ENCODE data around the gene MINDY1.

MINDY1 gene

GRCh38 chr1:151050051-151050688 is 43.5 kb upstream of the MINDY1 start:
- Histone ChIP-seq H3K27me3 (ENCODE audit: insufficient read depth, low read depth, severe bottlenecking) (no peaks in the 10 kb centered on the region), H3K9me3 (ENCODE audit: severe bottlenecking) (no peaks in the 10 kb centered on the region), H3K4me3 (ENCODE audit: low read depth, low read length) (no peak overlapping the region), H3K36me3 (peaks cover 51% of the 10 kb centered on the region), H3K27ac (no peak overlapping the region)
- no peak for TF ChIP-seq CTCF (IDR thresholded peaks at IDR 0.05; ENCODE audit: low read depth, low read length)
- DNase-seq, result no peak

DNA sequence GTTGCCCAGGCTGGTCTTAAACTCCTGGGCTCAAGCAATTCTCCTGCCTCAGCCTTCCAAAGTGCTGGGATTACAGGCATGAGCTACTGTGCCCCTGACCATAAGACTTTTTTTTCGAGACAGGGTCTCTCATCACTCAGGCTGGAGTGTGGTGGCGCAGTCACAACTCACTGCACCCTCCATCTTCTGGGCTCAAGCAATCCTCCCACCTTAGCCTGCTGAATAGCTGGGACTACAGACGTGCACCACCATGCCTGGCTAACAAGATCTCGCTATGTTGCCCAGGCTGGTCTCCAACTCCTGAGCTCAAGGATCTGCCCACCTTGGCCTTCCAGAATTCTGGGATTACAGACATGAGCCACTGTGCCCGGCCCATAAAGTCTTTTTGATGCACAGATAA is 42.8 kb upstream of the MINDY1 start:
- Histone ChIP-seq H3K9me3 (ENCODE audit: severe bottlenecking) (no peaks in the 10 kb centered on the region), H3K4me3 (ENCODE audit: low read depth, low read length) (no peak overlapping the region), H3K27ac (no peak overlapping the region), H3K36me3 (peaks cover 44% of the 10 kb centered on the region), H3K27me3 (ENCODE audit: insufficient read depth, low read depth, severe bottlenecking) (no peaks in the 10 kb centered on the region)
- DNase-seq, result no peak
- TF ChIP-seq CTCF (IDR thresholded peaks at IDR 0.05; ENCODE audit: low read depth, low read length), result no peak

DNA sequence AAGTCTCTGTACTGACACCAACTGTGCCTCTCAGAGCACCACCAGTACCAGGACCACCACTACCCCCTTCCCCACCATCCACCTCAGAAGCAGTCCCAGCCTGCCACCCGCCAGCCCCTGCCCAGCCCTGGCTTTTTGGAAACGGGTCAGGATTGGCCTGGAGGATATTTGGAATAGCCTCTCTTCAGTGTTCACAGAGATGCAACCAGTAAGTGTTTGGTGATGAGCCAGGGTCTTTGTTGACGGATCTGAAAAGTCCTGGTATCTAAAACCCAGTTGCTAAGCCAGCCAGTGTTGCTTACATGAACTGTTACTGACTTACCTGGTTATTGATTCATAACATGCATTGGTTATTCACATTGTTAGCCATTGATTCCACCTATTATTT is 41.9 kb upstream of the MINDY1 start:
- H3K27ac ChIP-seq, result no peak overlapping the region

DNA sequence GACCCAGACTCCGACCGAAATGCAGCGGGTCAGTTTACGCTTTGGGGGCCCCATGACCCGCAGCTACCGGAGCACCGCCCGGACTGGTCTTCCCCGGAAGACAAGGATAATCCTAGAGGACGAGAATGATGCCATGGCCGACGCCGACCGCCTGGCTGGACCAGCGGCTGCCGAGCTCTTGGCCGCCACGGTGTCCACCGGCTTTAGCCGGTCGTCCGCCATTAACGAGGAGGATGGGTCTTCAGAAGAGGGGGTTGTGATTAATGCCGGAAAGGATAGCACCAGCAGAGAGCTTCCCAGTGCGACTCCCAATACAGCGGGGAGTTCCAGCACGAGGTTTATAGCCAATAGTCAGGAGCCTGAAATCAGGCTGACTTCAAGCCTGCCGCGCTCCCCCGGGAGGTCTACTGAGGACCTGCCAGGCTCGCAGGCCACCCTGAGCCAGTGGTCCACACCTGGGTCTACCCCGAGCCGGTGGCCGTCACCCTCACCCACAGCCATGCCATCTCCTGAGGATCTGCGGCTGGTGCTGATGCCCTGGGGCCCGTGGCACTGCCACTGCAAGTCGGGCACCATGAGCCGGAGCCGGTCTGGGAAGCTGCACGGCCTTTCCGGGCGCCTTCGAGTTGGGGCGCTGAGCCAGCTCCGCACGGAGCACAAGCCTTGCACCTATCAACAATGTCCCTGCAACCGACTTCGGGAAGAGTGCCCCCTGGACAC is 41.4 kb upstream of the MINDY1 start:
- peaks cover 30% of the 10 kb centered on the region for H3K36me3 ChIP-seq
- H3K27ac ChIP-seq, result peak overlapping the region; percentile 87
- H3K9me3 ChIP-seq (ENCODE audit: severe bottlenecking), result no peaks in the 10 kb centered on the region
- H3K4me3 ChIP-seq (ENCODE audit: low read depth, low read length), result peak overlapping the region; percentile 52
- H3K27me3 ChIP-seq (ENCODE audit: insufficient read depth, low read depth, severe bottlenecking), result no peaks in the 10 kb centered on the region
- peak; percentile 95 for DNase-seq
- TF ChIP-seq CTCF (IDR thresholded peaks at IDR 0.05; ENCODE audit: low read depth, low read length), result peak; percentile 98

More for the DNA sequence above, 41.9 kb upstream of the MINDY1 start:
- Histone ChIP-seq H3K36me3 (peaks cover 36% of the 10 kb centered on the region), H3K9me3 (ENCODE audit: severe bottlenecking) (no peaks in the 10 kb centered on the region), H3K27me3 (ENCODE audit: insufficient read depth, low read depth, severe bottlenecking) (no peaks in the 10 kb centered on the region), H3K4me3 (ENCODE audit: low read depth, low read length) (peak overlapping the region; percentile 52)
- TF ChIP-seq CTCF (IDR thresholded peaks at IDR 0.05; ENCODE audit: low read depth, low read length), result no peak
- no peak for DNase-seq

DNA sequence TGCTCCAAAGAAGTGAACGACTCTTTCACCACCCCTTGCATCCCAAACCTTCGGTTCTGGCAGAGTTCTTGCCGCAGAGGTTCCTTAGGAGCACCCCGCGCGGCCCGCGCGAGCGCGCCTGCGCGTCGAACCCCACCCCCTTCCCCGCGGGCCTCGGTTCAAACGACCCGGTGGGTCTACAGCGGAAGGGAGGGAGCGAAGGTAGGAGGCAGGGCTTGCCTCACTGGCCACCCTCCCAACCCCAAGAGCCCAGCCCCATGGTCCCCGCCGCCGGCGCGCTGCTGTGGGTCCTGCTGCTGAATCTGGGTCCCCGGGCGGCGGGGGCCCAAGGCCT is 40.9 kb upstream of the MINDY1 start, which contains the start of gene C1orf56:
Gene C1orf56 (plus strand): TSS at position 161 of the 334 bp plus-strand sequence. CDS start 97 bp downstream, at position 258.
- DNase-seq, result peak; percentile 97
- H3K27ac ChIP-seq, result peak within 1 kb of the TSS; percentile 87

More for the DNA sequence above, 40.9 kb upstream of the MINDY1 start, which contains the start of gene C1orf56:
- TF ChIP-seq CTCF (IDR thresholded peaks at IDR 0.05; ENCODE audit: low read depth, low read length), result no peak
- no peaks in the 10 kb centered on the region for H3K9me3 ChIP-seq (ENCODE audit: severe bottlenecking)
- H3K4me3 ChIP-seq (ENCODE audit: low read depth, low read length), result peak within 1 kb of the TSS; percentile 52
- H3K36me3 ChIP-seq, result peaks cover 25% of the 10 kb centered on the region
- H3K27me3 ChIP-seq (ENCODE audit: insufficient read depth, low read depth, severe bottlenecking), result no peaks in the 10 kb centered on the region
